ENCODE measurements around the gene GCK. TPM values are rescaled to one million over a fixed set of nuclear protein-coding genes. Genes with fewer than 3 reads are reported as not detected.
A peak's percentile ranks its signal among the peaks of the same experiment; 100 is the strongest.

GCK gene
- total RNA-seq, 1 donor from 2014 or later, result not detected

- Mint-ChIP-seq H3K9me3 (ENCODE audit: unreplicated experiment) (peaks cover 6% of the 10 kb centered on the region), H3K4me1 (ENCODE audit: unreplicated experiment) (peaks cover 24% of the 10 kb centered on the region), H3K36me3 (ENCODE audit: unreplicated experiment) (no peaks in the 10 kb centered on the region), H3K4me3 (ENCODE audit: unreplicated experiment) (no peak overlapping the region), H3K27ac (ENCODE audit: unreplicated experiment) (peak overlapping the region; percentile 58), H3K27me3 (ENCODE audit: unreplicated experiment) (peaks cover 35% of the 10 kb centered on the region)
- no peak for DNase-seq (ENCODE audit: extremely low spot score, unreplicated experiment)
- no peak for TF ChIP-seq CTCF (IDR thresholded peaks at IDR 0.05)
These were observed 25.6 kb downstream of the GCK start for GRCh38 chr7:44163591-44163990.

DNA sequence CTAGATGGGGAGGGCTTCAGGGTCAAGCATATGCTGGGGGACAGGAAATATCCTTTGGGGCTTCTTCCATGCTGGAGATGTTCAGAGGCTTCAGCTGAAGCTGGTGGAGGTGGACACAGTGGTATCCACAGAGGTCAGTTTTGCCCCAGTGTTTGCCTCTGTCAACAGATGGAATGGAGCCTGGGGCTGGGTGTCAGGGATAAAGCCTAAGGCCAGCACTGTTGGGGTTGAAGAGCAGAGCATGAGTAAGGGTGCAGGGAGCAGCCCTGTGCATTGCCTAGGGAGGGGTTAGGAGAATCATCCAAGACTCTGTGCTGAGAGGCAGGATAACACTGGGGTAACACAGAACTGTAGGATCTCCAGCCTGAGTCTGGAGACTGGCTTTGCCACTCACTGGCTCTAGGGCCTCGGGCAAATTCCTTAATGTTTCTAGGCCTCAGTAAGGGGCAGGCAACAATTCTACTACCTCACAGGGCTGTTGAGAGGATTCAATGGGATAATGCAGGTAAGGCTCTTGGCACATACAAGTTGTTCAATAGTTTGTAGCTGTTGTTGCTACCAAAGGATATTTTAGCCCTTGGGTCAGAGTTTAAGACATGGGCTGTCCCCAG is 26.3 kb downstream of the GCK start:
- no peaks in the 10 kb centered on the region for H3K36me3 Mint-ChIP-seq (ENCODE audit: unreplicated experiment)
- H3K4me1 Mint-ChIP-seq (ENCODE audit: unreplicated experiment), result peaks cover 27% of the 10 kb centered on the region
- H3K27ac Mint-ChIP-seq (ENCODE audit: unreplicated experiment), result peak overlapping the region; percentile 58
- no peak for TF ChIP-seq CTCF (IDR thresholded peaks at IDR 0.05)
- no peak for DNase-seq (ENCODE audit: extremely low spot score, unreplicated experiment)
- H3K27me3 Mint-ChIP-seq (ENCODE audit: unreplicated experiment), result peaks cover 30% of the 10 kb centered on the region
- peaks cover 6% of the 10 kb centered on the region for H3K9me3 Mint-ChIP-seq (ENCODE audit: unreplicated experiment)
- H3K4me3 Mint-ChIP-seq (ENCODE audit: unreplicated experiment), result no peak overlapping the region

- peaks cover 6% of the 10 kb centered on the region for H3K9me3 Mint-ChIP-seq (ENCODE audit: unreplicated experiment)
- no peak for DNase-seq (ENCODE audit: extremely low spot score, unreplicated experiment)
These were observed 27.1 kb downstream of the GCK start for GRCh38 chr7:44162179-44162578.

GRCh38 chr7:44161371-44161770 is 27.9 kb downstream of the GCK start:
- H3K27ac Mint-ChIP-seq (ENCODE audit: unreplicated experiment), result no peak overlapping the region
- no peak for TF ChIP-seq CTCF (IDR thresholded peaks at IDR 0.05)
- H3K4me3 Mint-ChIP-seq (ENCODE audit: unreplicated experiment), result no peak overlapping the region
- H3K4me1 Mint-ChIP-seq (ENCODE audit: unreplicated experiment), result peaks cover 29% of the 10 kb centered on the region
- no peaks in the 10 kb centered on the region for H3K36me3 Mint-ChIP-seq (ENCODE audit: unreplicated experiment)
- H3K27me3 Mint-ChIP-seq (ENCODE audit: unreplicated experiment), result peaks cover 16% of the 10 kb centered on the region
- DNase-seq (ENCODE audit: extremely low spot score, unreplicated experiment), result no peak
- peaks cover 6% of the 10 kb centered on the region for H3K9me3 Mint-ChIP-seq (ENCODE audit: unreplicated experiment)

More at GRCh38 chr7:44162179-44162578, 27.1 kb downstream of the GCK start:
- H3K27ac Mint-ChIP-seq (ENCODE audit: unreplicated experiment), result no peak overlapping the region
- peaks cover 29% of the 10 kb centered on the region for H3K4me1 Mint-ChIP-seq (ENCODE audit: unreplicated experiment)
- TF ChIP-seq CTCF (IDR thresholded peaks at IDR 0.05), result no peak
- H3K36me3 Mint-ChIP-seq (ENCODE audit: unreplicated experiment), result no peaks in the 10 kb centered on the region
- no peak overlapping the region for H3K4me3 Mint-ChIP-seq (ENCODE audit: unreplicated experiment)
- peaks cover 23% of the 10 kb centered on the region for H3K27me3 Mint-ChIP-seq (ENCODE audit: unreplicated experiment)

DNA sequence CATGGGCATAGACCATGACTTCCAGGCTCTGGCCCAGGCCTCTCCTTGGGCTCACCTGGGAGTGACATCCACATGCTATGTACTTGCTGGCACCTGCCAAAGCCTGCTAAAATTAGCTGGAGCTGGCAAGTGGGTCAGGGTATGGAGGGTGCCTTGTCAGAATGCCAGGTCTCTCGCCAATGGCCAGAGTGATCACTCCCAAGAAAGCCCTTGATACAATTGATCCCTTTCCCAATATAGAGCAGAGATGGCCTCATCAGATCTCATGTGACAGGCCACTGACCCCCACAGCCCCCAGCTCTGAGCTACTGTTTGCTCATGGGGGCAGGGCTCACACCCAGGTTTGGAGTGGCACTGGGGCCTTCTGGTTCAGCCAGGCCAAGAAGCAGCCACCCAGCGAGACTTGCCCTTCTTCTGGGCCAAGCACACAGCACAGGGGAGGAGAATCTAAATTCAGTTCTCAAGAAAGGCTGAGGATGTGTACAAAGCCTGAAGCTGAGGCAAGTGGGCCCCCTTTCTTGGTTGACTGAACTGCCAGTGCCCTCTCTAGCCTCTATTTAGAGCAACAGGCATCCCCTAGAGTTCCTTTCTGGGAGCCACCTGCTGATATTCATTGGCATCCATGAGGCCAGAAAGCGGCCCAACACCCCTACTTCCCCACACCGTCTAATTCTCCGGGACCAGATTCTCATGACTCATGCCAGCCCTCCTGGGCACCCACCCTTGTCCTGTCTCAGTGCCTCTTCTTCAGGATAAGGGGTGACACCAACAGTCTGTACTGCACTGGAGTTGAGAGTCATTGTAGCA is 29.2 kb downstream of the GCK start:
- no peaks in the 10 kb centered on the region for H3K36me3 Mint-ChIP-seq (ENCODE audit: unreplicated experiment)
- H3K4me3 Mint-ChIP-seq (ENCODE audit: unreplicated experiment), result no peak overlapping the region
- H3K27me3 Mint-ChIP-seq (ENCODE audit: unreplicated experiment), result peaks cover 5% of the 10 kb centered on the region
- H3K4me1 Mint-ChIP-seq (ENCODE audit: unreplicated experiment), result peaks cover 29% of the 10 kb centered on the region
- peaks cover 6% of the 10 kb centered on the region for H3K9me3 Mint-ChIP-seq (ENCODE audit: unreplicated experiment)
- TF ChIP-seq CTCF (IDR thresholded peaks at IDR 0.05), result no peak
- no peak overlapping the region for H3K27ac Mint-ChIP-seq (ENCODE audit: unreplicated experiment)
- no peak for DNase-seq (ENCODE audit: extremely low spot score, unreplicated experiment)
